ENCODE data around the gene GRAMD1B.
"Not testable (repeated sequence)": the region's sequence is repeated elsewhere in the genome, so short reads cannot be mapped to it uniquely, and the experiment has no call there.

The GRAMD1B gene

GRCh38 chr11:123513309-123513708 lies 83.2 kb downstream of the GRAMD1B start:
- DNase-seq, result not testable (repeated sequence)

- no peak for DNase-seq
Observed at GRCh38 chr11:123516238-123516637, 86.2 kb downstream of the GRAMD1B start.

GRCh38 chr11:123517559-123518364 lies 87.7 kb downstream of the GRAMD1B start:
- DNase-seq, result no peak

- DNase-seq, result no peak
Observed at GRCh38 chr11:123518496-123519054, 88.5 kb downstream of the GRAMD1B start.

GRCh38 chr11:123519055-123519796 lies 89.2 kb downstream of the GRAMD1B start:
- no peak for DNase-seq

GRCh38 chr11:123519797-123520193 lies 89.7 kb downstream of the GRAMD1B start:
- DNase-seq, result no peak

- not testable (repeated sequence) for DNase-seq
Observed at GRCh38 chr11:123520476-123520875, 90.4 kb downstream of the GRAMD1B start.

GRCh38 chr11:123521001-123521400 lies 90.9 kb downstream of the GRAMD1B start:
- DNase-seq, result no peak

GRCh38 chr11:123521930-123522329 lies 91.9 kb downstream of the GRAMD1B start:
- no peak for DNase-seq

GRCh38 chr11:123523539-123523938 lies 93.5 kb downstream of the GRAMD1B start:
- no peak for DNase-seq

GRCh38 chr11:123525097-123525496 lies 95.0 kb downstream of the GRAMD1B start:
- no peak for DNase-seq

GRCh38 chr11:123525511-123525918 lies 95.4 kb downstream of the GRAMD1B start:
- DNase-seq, result no peak

- no peak for DNase-seq
Observed at GRCh38 chr11:123526027-123526805, 96.1 kb downstream of the GRAMD1B start.

GRCh38 chr11:123526918-123527317 lies 96.8 kb downstream of the GRAMD1B start:
- DNase-seq, result no peak

- no peak for DNase-seq
Observed at GRCh38 chr11:123527526-123527925, 97.5 kb downstream of the GRAMD1B start.

GRCh38 chr11:123527947-123528346 lies 97.9 kb downstream of the GRAMD1B start:
- DNase-seq, result no peak

- DNase-seq, result no peak
Observed at GRCh38 chr11:123531325-123531724, 101.3 kb downstream of the GRAMD1B start.

- DNase-seq, result no peak
Observed at GRCh38 chr11:123532131-123532530, 102.1 kb downstream of the GRAMD1B start.

GRCh38 chr11:123535401-123535800 lies 105.3 kb downstream of the GRAMD1B start:
- no peak for DNase-seq

- DNase-seq, result no peak
Observed at GRCh38 chr11:123536690-123537437, 106.8 kb downstream of the GRAMD1B start.

- DNase-seq, result no peak
Observed at GRCh38 chr11:123537726-123538125, 107.7 kb downstream of the GRAMD1B start.

GRCh38 chr11:123543797-123544196 lies 113.7 kb downstream of the GRAMD1B start:
- DNase-seq, result no peak
